Breast epithelium (tissue), 3 donors: Measurements from ENCODE around the gene AOPEP.

Experiments
- CTCF ChIP-seq, 3 donors: fragments of 450-650 bp; IDR thresholded peaks; one replicate each; pipeline ENCODE4 v1.5.1; 2016 to 2017; ENCODE audit warnings: antibody characterized with exemption in 3 of 3, mild to moderate bottlenecking in 3 of 3, moderate library complexity in 3 of 3
- POLR2A ChIP-seq: fragments of 450-650 bp; IDR thresholded peaks from one replicate; pipeline ENCODE4 v1.6.1; 2016; ENCODE audit warnings: antibody characterized with exemption, mild to moderate bottlenecking, moderate library complexity
- POLR2AphosphoS5 ChIP-seq, 3 donors: sonication (generic); formaldehyde crosslinking; IDR thresholded peaks; one replicate each; pipeline ENCODE4 v1.6.1; 2017; ENCODE audit warnings: antibody characterized with exemption in 3 of 3

GRCh38 chr9:94837404-94837803 lies 110.9 kb downstream of the AOPEP start:
- TF ChIP-seq CTCF (IDR thresholded peaks at IDR 0.05), result no peak
- TF ChIP-seq POLR2AphosphoS5 (IDR thresholded peaks at IDR 0.05), result no peak
- TF ChIP-seq POLR2A, result no peak
